ENCODE results near the gene SRGAP2.
"Not testable (repeated sequence)": the region's sequence is repeated elsewhere in the genome, so short reads cannot be mapped to it uniquely, and the experiment has no call there.

DNA sequence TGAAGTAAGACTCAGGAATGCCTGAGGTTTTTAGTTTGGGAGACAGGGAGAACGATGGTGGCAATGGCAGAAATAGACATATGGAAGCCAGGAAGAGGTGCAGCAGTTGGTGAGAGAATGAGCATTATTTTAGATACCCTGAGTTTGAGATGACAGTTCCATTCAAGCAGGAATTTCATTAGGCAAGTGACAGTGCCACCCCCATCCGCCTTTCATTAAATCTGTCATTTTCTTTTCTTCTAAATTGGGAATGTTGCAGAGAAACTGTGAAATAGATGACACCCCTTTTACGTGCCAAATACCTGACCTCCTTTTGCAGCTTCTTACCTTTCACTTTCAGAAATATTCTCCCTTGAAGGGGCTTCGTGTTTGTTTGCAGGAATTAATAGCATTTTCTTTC is 22.0 kb downstream of the SRGAP2 start:
- TF ChIP-seq, protein P1, sequence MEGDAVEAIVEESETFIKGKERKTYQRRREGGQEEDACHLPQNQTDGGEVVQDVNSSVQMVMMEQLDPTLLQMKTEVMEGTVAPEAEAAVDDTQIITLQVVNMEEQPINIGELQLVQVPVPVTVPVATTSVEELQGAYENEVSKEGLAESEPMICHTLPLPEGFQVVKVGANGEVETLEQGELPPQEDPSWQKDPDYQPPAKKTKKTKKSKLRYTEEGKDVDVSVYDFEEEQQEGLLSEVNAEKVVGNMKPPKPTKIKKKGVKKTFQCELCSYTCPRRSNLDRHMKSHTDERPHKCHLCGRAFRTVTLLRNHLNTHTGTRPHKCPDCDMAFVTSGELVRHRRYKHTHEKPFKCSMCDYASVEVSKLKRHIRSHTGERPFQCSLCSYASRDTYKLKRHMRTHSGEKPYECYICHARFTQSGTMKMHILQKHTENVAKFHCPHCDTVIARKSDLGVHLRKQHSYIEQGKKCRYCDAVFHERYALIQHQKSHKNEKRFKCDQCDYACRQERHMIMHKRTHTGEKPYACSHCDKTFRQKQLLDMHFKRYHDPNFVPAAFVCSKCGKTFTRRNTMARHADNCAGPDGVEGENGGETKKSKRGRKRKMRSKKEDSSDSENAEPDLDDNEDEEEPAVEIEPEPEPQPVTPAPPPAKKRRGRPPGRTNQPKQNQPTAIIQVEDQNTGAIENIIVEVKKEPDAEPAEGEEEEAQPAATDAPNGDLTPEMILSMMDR (IDR thresholded peaks at IDR 0.05; ENCODE audit: poor library complexity, severe bottlenecking) = not testable (repeated sequence)
- TF ChIP-seq EZH2 (IDR thresholded peaks at IDR 0.05; ENCODE audit: borderline replicate concordance, insufficient read depth, low read length, poor library complexity, severe bottlenecking); POLR2AphosphoS5 (IDR thresholded peaks at IDR 0.05); EP300 (conservative IDR thresholded peaks at IDR 0.05; ENCODE audit: poor library complexity, severe bottlenecking); TAF1 (IDR thresholded peaks at IDR 0.05; ENCODE audit: low read depth); RAD21 (conservative IDR thresholded peaks at IDR 0.05): not testable (repeated sequence)
